IMR-90 (cell line): Measurements from ENCODE around the gene DTNA. TPM values are rescaled to one million over a fixed set of nuclear protein-coding genes. Genes with fewer than 3 reads are reported as not detected.

ENCODE experiments used
- ATAC-seq: fragments of 200-7000 bp; cut with Tn5 transposase; 2 replicates; pipeline ENCODE4 v1.9.1; 2020; ENCODE audit warnings: low read depth, mild to moderate bottlenecking, moderate library complexity
- BruUV-seq: library from RNA; stranded (reverse); fragments of 400-500 nt; replicated peaks from 2 replicates; lab custom pipeline; 2021; lab: Mats Ljungman, UMichigan
- CTCF ChIA-PET: fragments of 300-600 bp; formaldehyde crosslinking; extraction: SDS; loops from one replicate; lab custom pipeline; 2021; ENCODE audit warnings: antibody characterized with exemption; lab: Yijun Ruan, JAX
- POLR2A ChIA-PET: fragments of 300-600 bp; sonication (Branson Sonifier 250); formaldehyde crosslinking; loops from one replicate; lab custom pipeline; 2022; ENCODE audit warnings: antibody characterized with exemption; ENCODE audit not compliant: unreplicated experiment; lab: Charles Lee
- DNase-seq: peaks from one replicate; pipeline ENCODE4 v3.0.0; 2013
- H2AFZ ChIP-seq: replicated peaks from 2 replicates; pipeline ENCODE3; 2013; ENCODE audit warnings: low read length, mild to moderate bottlenecking; ENCODE audit not compliant: poor library complexity
- H2AK5ac ChIP-seq: 2 replicates; pipeline ENCODE4 v1.6.1; 2013; ENCODE audit warnings: low read depth, low read length, inconsistent platforms
- H2AK9ac ChIP-seq: replicated peaks from 2 replicates; pipeline ENCODE3; 2013; ENCODE audit warnings: mild to moderate bottlenecking, low read depth, low read length, moderate library complexity; ENCODE audit not compliant: poor library complexity
- H2BK120ac ChIP-seq: 2 replicates; pipeline ENCODE4 v1.6.1; 2013; ENCODE audit warnings: low read depth, low read length, inconsistent platforms
- H2BK15ac ChIP-seq: 3 replicates; pipeline ENCODE4 v1.6.1; 2013; ENCODE audit warnings: low read depth, low read length, inconsistent platforms
- H2BK20ac ChIP-seq: 2 replicates; pipeline ENCODE4 v1.6.1; 2013; ENCODE audit warnings: low read depth, mild to moderate bottlenecking, inconsistent platforms, low read length, moderate library complexity
- H2BK5ac ChIP-seq: 2 replicates; pipeline ENCODE4 v1.6.1; 2013; ENCODE audit warnings: mild to moderate bottlenecking, low read depth, low read length, inconsistent platforms; ENCODE audit not compliant: poor library complexity, severe bottlenecking
- H3K14ac ChIP-seq: replicated peaks from 2 replicates; pipeline ENCODE4 v1.6.1; 2013; ENCODE audit warnings: low read depth, low read length, inconsistent platforms
- H3K18ac ChIP-seq: 2 replicates; pipeline ENCODE4 v1.6.1; 2013; ENCODE audit warnings: low read depth, low read length, control low read depth
- H3K23ac ChIP-seq: 2 replicates; pipeline ENCODE4 v1.6.1; 2013; ENCODE audit warnings: low read depth, low read length, inconsistent platforms
- H3K27ac ChIP-seq: 2 replicates; pipeline ENCODE4 v1.5.1; 2013; ENCODE audit warnings: mild to moderate bottlenecking, control low read depth, low read length; ENCODE audit not compliant: insufficient read depth
- H3K27me3 ChIP-seq: 2 replicates; pipeline ENCODE4 v1.6.1; 2013; ENCODE audit warnings: low read length; ENCODE audit not compliant: control insufficient read depth, insufficient read depth
- H3K36me3 ChIP-seq: 2 replicates; pipeline ENCODE4 v1.6.1; 2013; ENCODE audit warnings: low read length, mixed read lengths; ENCODE audit not compliant: control insufficient read depth, insufficient read depth
- H3K4ac ChIP-seq: 2 replicates; pipeline ENCODE4 v1.6.1; 2013; ENCODE audit warnings: low read depth, low read length, inconsistent platforms
- H3K4me1 ChIP-seq: 2 replicates; pipeline ENCODE4 v1.6.1; 2013; ENCODE audit warnings: low read length, mixed read lengths; ENCODE audit not compliant: control insufficient read depth, insufficient read depth
- H3K4me2 ChIP-seq: 2 replicates; pipeline ENCODE4 v1.6.1; 2013; ENCODE audit warnings: low read depth, mild to moderate bottlenecking, control low read depth, low read length, moderate library complexity
- H3K4me3 ChIP-seq: 2 replicates; pipeline ENCODE4 v1.5.1; 2013; ENCODE audit warnings: low read depth, mild to moderate bottlenecking, control low read depth, low read length, moderate library complexity; ENCODE audit not compliant: insufficient read depth
- H3K56ac ChIP-seq: 2 replicates; pipeline ENCODE4 v1.6.1; 2013; ENCODE audit warnings: low read length, inconsistent platforms; ENCODE audit not compliant: insufficient read depth; ENCODE audit errors: extremely low read depth
- H3K79me1 ChIP-seq, 2 experiments: 2 replicates each; pipeline ENCODE4 v1.6.1; 2013; ENCODE audit warnings: low read length in 2 of 2, inconsistent platforms in 1 of 2, low read depth in 1 of 2
- H3K9ac ChIP-seq: 2 replicates; pipeline ENCODE4 v1.6.1; 2013; ENCODE audit warnings: low read depth, low read length, control low read depth
- H3K9me1 ChIP-seq: 2 replicates; pipeline ENCODE4 v1.6.1; 2013; ENCODE audit warnings: low read length, inconsistent platforms; ENCODE audit not compliant: insufficient read depth
- H3K9me3 ChIP-seq: 2 replicates; pipeline ENCODE4 v1.6.1; 2013; ENCODE audit warnings: low read length; ENCODE audit not compliant: control insufficient read depth, insufficient read depth
- H4K20me1 ChIP-seq: 2 replicates; pipeline ENCODE4 v1.6.1; 2013; ENCODE audit warnings: low read length, inconsistent platforms; ENCODE audit not compliant: insufficient read depth
- H4K5ac ChIP-seq: 2 replicates; pipeline ENCODE4 v1.6.1; 2013; ENCODE audit warnings: mild to moderate bottlenecking, low read depth, low read length, control low read depth
- H4K8ac ChIP-seq, 2 experiments: 2 replicates each; pipeline ENCODE4 v1.6.1; 2013; ENCODE audit warnings: low read depth in 2 of 2, low read length in 2 of 2, control low read depth in 1 of 2, inconsistent platforms in 1 of 2
- H4K91ac ChIP-seq: 2 replicates; pipeline ENCODE4 v1.6.1; 2013; ENCODE audit warnings: low read depth, low read length, inconsistent platforms; ENCODE audit not compliant: insufficient read depth
- BHLHE40 ChIP-seq: fragments of 150-350 bp; IDR thresholded peaks from 2 replicates; pipeline ENCODE4 v1.6.1; 2016; ENCODE audit warnings: mild to moderate bottlenecking, low read depth, low read length
- CEBPB ChIP-seq: IDR thresholded peaks from 2 replicates; pipeline ENCODE4 v1.6.1; 2012; ENCODE audit warnings: low read depth, low read length, improper control_type of control experiment
- CHD1 ChIP-seq: IDR thresholded peaks from 2 replicates; pipeline ENCODE4 v1.6.1; 2012; ENCODE audit warnings: low read depth, low read length, improper control_type of control experiment
- CTCF ChIP-seq: conservative IDR thresholded peaks from 2 replicates; pipeline ENCODE4 v1.5.1; 2012; ENCODE audit warnings: mild to moderate bottlenecking, low read depth, low read length, improper control_type of control experiment
- ELK1 ChIP-seq: fragments of 150-350 bp; IDR thresholded peaks from 2 replicates; pipeline ENCODE4 v1.6.1; 2016; ENCODE audit warnings: low read depth, mild to moderate bottlenecking, low read length, moderate library complexity, borderline replicate concordance
- FOS ChIP-seq: fragments of 150-350 bp; IDR thresholded peaks from 2 replicates; pipeline ENCODE4 v1.6.1; 2016; ENCODE audit warnings: low read depth, low read length
- MAFK ChIP-seq: IDR thresholded peaks from 2 replicates; pipeline ENCODE4 v1.6.1; 2012; ENCODE audit warnings: low read depth, low read length, improper control_type of control experiment
- MAZ ChIP-seq: IDR thresholded peaks from 2 replicates; pipeline ENCODE4 v1.6.1; 2012; ENCODE audit warnings: low read depth, mild to moderate bottlenecking, low read length, improper control_type of control experiment, moderate library complexity, borderline replicate concordance
- MXI1 ChIP-seq: IDR thresholded peaks from 2 replicates; pipeline ENCODE4 v1.6.1; 2012; ENCODE audit warnings: low read depth, mild to moderate bottlenecking, low read length, moderate library complexity, borderline replicate concordance
- NFE2L2 ChIP-seq: fragments of 150-350 bp; IDR thresholded peaks from 2 replicates; pipeline ENCODE4 v1.6.1; 2016; ENCODE audit warnings: low read depth, mild to moderate bottlenecking, low read length
- POLR2A ChIP-seq: IDR thresholded peaks from 2 replicates; pipeline ENCODE4 v1.6.1; 2012; ENCODE audit warnings: mild to moderate bottlenecking, low read depth, low read length
- RAD21 ChIP-seq: IDR thresholded peaks from 2 replicates; pipeline ENCODE4 v1.6.1; 2012; ENCODE audit warnings: low read length, improper control_type of control experiment
- RCOR1 ChIP-seq: IDR thresholded peaks from 2 replicates; pipeline ENCODE4 v1.6.1; 2012; ENCODE audit warnings: mild to moderate bottlenecking, low read length, improper control_type of control experiment; ENCODE audit not compliant: insufficient replicate concordance
- RFX5 ChIP-seq: IDR thresholded peaks from 2 replicates; pipeline ENCODE4 v1.8.0; 2012; ENCODE audit warnings: low read depth, mild to moderate bottlenecking, low read length, moderate library complexity
- SMC3 ChIP-seq: fragments of 150-350 bp; IDR thresholded peaks from 2 replicates; pipeline ENCODE4 v1.6.1; 2016; ENCODE audit warnings: low read depth, mild to moderate bottlenecking, antibody characterized with exemption, low read length, moderate library complexity
- whole genome bisulfite sequencing, 2 experiments: methylation state at CpG; one replicate each; pipeline versions ENCODE4 v1.1.5 to v1.1.7; 2013; ENCODE audit warnings: missing lambda C conversion rate in 2 of 2; ENCODE audit not compliant: insufficient read length in 1 of 2; ENCODE audit errors: extremely low coverage in 2 of 2; 5-methylcytosine and 5-hydroxymethylcytosine counted together
- dilution Hi-C: fragments of 300-500 bp; cut with HindIII; formaldehyde crosslinking; loops from one replicate; pipeline ENCODE4 v1.14.3; 2018; ENCODE audit warnings: low sequenced_read_pairs; ENCODE audit not compliant: unreplicated experiment
- in situ Hi-C: fragments of 300-500 bp; cut with MboI; formaldehyde crosslinking; loops from 3 replicates; pipeline ENCODE4 v1.14.3; 2019; ENCODE audit warnings: low sequenced_read_pairs, inconsistent platforms, mixed read lengths
- intact Hi-C: fragments of 100-400 bp; cut with micrococcal nuclease; formaldehyde crosslinking; loops from 2 replicates; pipeline ENCODE4 v1.10.0; 2022
- polyA plus RNA-seq, 3 experiments: library from polyadenylated mRNA; depleted of rRNA; stranded (reverse); fragments of >200 nt; gene quantifications; 2 replicates each; pipeline ENCODE4 v1.2.3, GENCODE V29; 2012; ENCODE audit warnings: low replicate concordance in 1 of 3
- total RNA-seq: library from RNA; depleted of rRNA; stranded (reverse); fragments of >200 nt; gene quantifications from 2 replicates; pipeline ENCODE4 v1.2.3, GENCODE V29; 2012
- TF ChIP-seq, protein P1 (sequence below): fragments of 150-350 bp; IDR thresholded peaks from 2 replicates; pipeline ENCODE4 v1.6.1; 2017; ENCODE audit warnings: mild to moderate bottlenecking, antibody characterized with exemption, low read length, low read depth

Gene DTNA
- total and polyA plus RNA-seq, 2 of the 4 experiments (the other 2 are of a cell fraction), result 9.5 to 10.8 TPM

DNA sequence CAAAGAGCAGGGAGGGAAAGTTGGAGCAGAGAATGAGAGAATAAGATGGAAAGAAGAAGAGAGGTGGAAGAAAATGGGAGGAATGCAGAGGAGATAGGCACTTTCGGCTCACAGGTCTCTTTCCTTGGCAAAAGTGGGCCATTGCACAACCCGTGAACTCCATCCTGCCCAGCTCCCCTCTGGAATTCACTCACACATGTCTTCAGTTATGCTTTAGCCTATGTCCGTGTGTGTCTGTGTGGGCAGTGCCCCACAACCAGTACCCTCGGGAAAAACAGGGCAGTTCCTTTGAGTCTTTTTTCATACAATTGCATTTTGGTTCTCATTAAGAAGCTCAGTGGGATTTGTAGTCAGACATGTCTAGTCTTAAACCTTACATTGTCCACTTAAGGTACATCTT, 34.5 kb downstream of the DTNA start:
- POLR2A ChIA-PET, result no interaction called here

More for the DNA sequence above, 34.5 kb downstream of the DTNA start:
- Histone ChIP-seq H3K9me3 (no peaks in the 10 kb centered on the region), H3K36me3 (no peaks in the 10 kb centered on the region), H4K8ac (no peak overlapping the region), H2AFZ (no peak overlapping the region), H2BK5ac (no peak overlapping the region), H2AK5ac (no peak overlapping the region), H3K14ac (no peak overlapping the region), H3K27me3 (no peaks in the 10 kb centered on the region), H3K9me1 (no peaks in the 10 kb centered on the region), H3K4me2 (no peak overlapping the region), H4K5ac (no peak overlapping the region), H3K4me3 (no peak overlapping the region), H2BK120ac (no peak overlapping the region), H3K27ac (no peak overlapping the region), H3K56ac (no peak overlapping the region), H4K91ac (no peak overlapping the region), H3K23ac (no peak overlapping the region), H3K9ac (no peak overlapping the region), H3K79me1 (no peaks in the 10 kb centered on the region), H2BK15ac (no peak overlapping the region), H3K18ac (no peak overlapping the region), H3K4me1 (no peaks in the 10 kb centered on the region), H2BK20ac (no peak overlapping the region), H4K20me1 (no peaks in the 10 kb centered on the region), H2AK9ac (no peak overlapping the region), H3K4ac (no peak overlapping the region)
- dilution Hi-C loops, result no loop called here
- no CpG with 5 or more reads among the region's 4 CpGs for WGBS, 2 experiments
- in situ Hi-C loops, result no loop called here
- no TSS peak for BruUV-seq
- TF ChIP-seq BHLHE40 (no peak), POLR2A (no peak), RAD21 (no peak), RCOR1 (no peak), NFE2L2 (no peak), FOS (no peak), MAFK (no peak), RFX5 (no peak), CHD1 (no peak), ELK1 (no peak), SMC3 (no peak), MAZ (no peak), MXI1 (no peak), CTCF (no peak), CEBPB (no peak)
- TF ChIP-seq, protein P1, sequence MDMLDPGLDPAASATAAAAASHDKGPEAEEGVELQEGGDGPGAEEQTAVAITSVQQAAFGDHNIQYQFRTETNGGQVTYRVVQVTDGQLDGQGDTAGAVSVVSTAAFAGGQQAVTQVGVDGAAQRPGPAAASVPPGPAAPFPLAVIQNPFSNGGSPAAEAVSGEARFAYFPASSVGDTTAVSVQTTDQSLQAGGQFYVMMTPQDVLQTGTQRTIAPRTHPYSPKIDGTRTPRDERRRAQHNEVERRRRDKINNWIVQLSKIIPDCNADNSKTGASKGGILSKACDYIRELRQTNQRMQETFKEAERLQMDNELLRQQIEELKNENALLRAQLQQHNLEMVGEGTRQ, result no peak
- CTCF ChIA-PET, result interaction anchor here (0.6 kb wide), 1 partner anchor 820 kb away, joined by 5 read pairs; no protein-coding TSS in a partner anchor
- ATAC-seq (no peak), DNase-seq (no peak)
- intact Hi-C loops, result no loop called here
